B cell (primary cell): ENCODE results near the gene SOCS4. TPM values are rescaled to one million over a fixed set of nuclear protein-coding genes. Genes with fewer than 3 reads are reported as not detected.
"Not testable (repeated sequence)": the region's sequence is repeated elsewhere in the genome, so short reads cannot be mapped to it uniquely, and the experiment has no call there.

ENCODE experiments used
- ATAC-seq: fragments of 200-7000 bp; cut with Tn5 transposase; one replicate; pipeline ENCODE4 v1.10.0; 2021; ENCODE audit warnings: low read depth, mild to moderate bottlenecking, moderate number of reproducible peaks, moderate library complexity
- CTCF ChIA-PET: fragments of 350-600 bp; sonication (Branson Sonifier 250); formaldehyde crosslinking; loops from one replicate; lab custom pipeline; 2021; ENCODE audit warnings: antibody characterized with exemption, inconsistent platforms; lab: Charles Lee
- POLR2A ChIA-PET: fragments of 350-600 bp; sonication (Branson Sonifier 250); formaldehyde crosslinking; loops from one replicate; lab custom pipeline; 2021; ENCODE audit warnings: antibody characterized with exemption; lab: Charles Lee
- DNase-seq: peaks from one replicate; pipeline ENCODE4 v3.0.0; 2013
- H2AFZ ChIP-seq: 2 replicates; pipeline ENCODE4 v1.6.1; 2012; ENCODE audit warnings: mild to moderate bottlenecking, low read depth, low read length; ENCODE audit not compliant: insufficient read depth, poor library complexity, severe bottlenecking
- H3K27ac ChIP-seq, 2 donors: 1 replicate in 1 of 2; 2 replicates in 1 of 2; pipeline ENCODE4 v1.5.1; 2012 to 2013; ENCODE audit warnings: low read length in 2 of 2, mild to moderate bottlenecking in 2 of 2, moderate library complexity in 1 of 2
- H3K27me3 ChIP-seq, 4 experiments: fragments of 200-600 bp in 1 of 4; sonication (generic) in 1 of 4; replicated peaks in 1 of 4; 1 replicate in 2 of 4; 2 replicates in 2 of 4; pipeline versions ENCODE4 v1.6.1 to v1.7.0; 2013 to 2016; ENCODE audit warnings: low read length in 3 of 4, mild to moderate bottlenecking in 2 of 4, mixed read lengths in 1 of 4, moderate library complexity in 1 of 4; ENCODE audit not compliant: insufficient read depth in 4 of 4, control insufficient read depth in 3 of 4; ENCODE audit errors: control extremely low read depth in 1 of 4
- H3K36me3 ChIP-seq, 2 experiments: replicated peaks in 1 of 2; 1 replicate in 1 of 2; 2 replicates in 1 of 2; pipeline versions ENCODE4 v1.6.1 to v1.7.1; 2013; ENCODE audit warnings: low read length in 1 of 2; ENCODE audit not compliant: insufficient read depth in 2 of 2, control insufficient read depth in 1 of 2; ENCODE audit errors: control extremely low read depth in 1 of 2, extremely low read depth in 1 of 2
- H3K4me1 ChIP-seq, 2 donors: fragments of 200-600 bp in 1 of 2; sonication (generic) in 1 of 2; 1 replicate in 1 of 2; 2 replicates in 1 of 2; pipeline versions ENCODE4 v1.5.1 to v1.6.1; 2013 to 2017; ENCODE audit warnings: low read length in 2 of 2; ENCODE audit not compliant: control insufficient read depth in 2 of 2, insufficient read depth in 2 of 2
- H3K4me2 ChIP-seq: replicated peaks from 2 replicates; pipeline ENCODE3; 2012; ENCODE audit warnings: mild to moderate bottlenecking, low read depth, low read length; ENCODE audit not compliant: poor library complexity, severe bottlenecking
- H3K4me3 ChIP-seq, 5 experiments: fragments of 200-600 bp in 1 of 5; sonication (generic) in 1 of 5; 1 replicate in 3 of 5; 2 replicates in 2 of 5; pipeline versions ENCODE4 v1.5.1 to v1.7.0; 2011 to 2016; ENCODE audit warnings: low read length in 4 of 5, mild to moderate bottlenecking in 4 of 5, low read depth in 2 of 5, control low read depth in 1 of 5, moderate library complexity in 1 of 5; ENCODE audit not compliant: insufficient read depth in 1 of 5; ENCODE audit errors: control extremely low read depth in 1 of 5, extremely low read depth in 1 of 5
- H3K79me2 ChIP-seq: fragments of 200-600 bp; sonication (generic); one replicate; pipeline ENCODE4 v1.6.0; 2016; ENCODE audit warnings: low read length; ENCODE audit not compliant: control insufficient read depth, insufficient read depth
- H3K9ac ChIP-seq: fragments of 200-600 bp; sonication (generic); 2 replicates; pipeline ENCODE4 v1.6.1; 2017; ENCODE audit warnings: mild to moderate bottlenecking, low read length, moderate library complexity
- H3K9me3 ChIP-seq, 3 donors: one replicate each; pipeline versions ENCODE4 v1.6.1 to v1.7.1; 2013; ENCODE audit warnings: low read length in 2 of 3; ENCODE audit not compliant: control insufficient read depth in 2 of 3, insufficient read depth in 1 of 3; ENCODE audit errors: control extremely low read depth in 1 of 3
- H4K20me1 ChIP-seq: 2 replicates; pipeline ENCODE4 v1.6.0; 2012; ENCODE audit warnings: mild to moderate bottlenecking, low read length; ENCODE audit not compliant: insufficient read depth, control insufficient read depth, poor library complexity, severe bottlenecking
- H3K27ac Mint-ChIP-seq: one replicate; pipeline ENCODE4 v1.8.0; 2021; ENCODE audit warnings: mixed read lengths
- H3K27me3 Mint-ChIP-seq: one replicate; pipeline ENCODE4 v1.8.0; 2021; ENCODE audit warnings: mixed read lengths
- H3K4me1 Mint-ChIP-seq: one replicate; pipeline ENCODE4 v1.8.0; 2021; ENCODE audit warnings: mixed read lengths
- H3K4me3 Mint-ChIP-seq: one replicate; pipeline ENCODE4 v1.8.0; 2021; ENCODE audit warnings: mixed read lengths
- H3K9me3 Mint-ChIP-seq: one replicate; pipeline ENCODE4 v1.8.0; 2022; ENCODE audit warnings: mixed read lengths; ENCODE audit not compliant: insufficient read depth
- CTCF ChIP-seq: fragments of 200-600 bp; IDR thresholded peaks from one replicate; pipeline ENCODE4 v1.8.0; 2022; ENCODE audit warnings: antibody characterized with exemption, mild to moderate bottlenecking
- EZH2 ChIP-seq: IDR thresholded peaks from 2 replicates; pipeline ENCODE4 v1.6.1; 2012; ENCODE audit warnings: borderline replicate concordance, low read depth, mild to moderate bottlenecking, moderate library complexity, low read length; ENCODE audit not compliant: insufficient read depth, poor library complexity, severe bottlenecking
- WGBS: methylation state at CpG from one replicate; pipeline ENCODE4 v1.1.5; 2013; ENCODE audit warnings: missing lambda C conversion rate; ENCODE audit not compliant: insufficient coverage; 5-methylcytosine and 5-hydroxymethylcytosine counted together
- intact Hi-C: fragments of 100-400 bp; cut with micrococcal nuclease; formaldehyde crosslinking; loops from one replicate; pipeline ENCODE4 v1.10.0; 2022
- polyA plus RNA-seq: library from polyadenylated mRNA; depleted of rRNA; stranded (reverse); fragments of >200 nt; gene quantifications from 2 replicates; pipeline ENCODE4 v1.2.3, GENCODE V29; 2012
- total RNA-seq, 2 donors: library from RNA; stranded (reverse); fragments of 120-200 nt in 1 of 2; gene quantifications; 1 replicate in 1 of 2; 2 replicates in 1 of 2; pipeline versions ENCODE4 v1.2.3 to v1.2.4, GENCODE V29; 2013 to 2022

The SOCS4 gene
- total and polyA plus RNA-seq, 2 donors (not counting 1 experiment from before 2014, with no cell fraction given), result 4.7 to 26.3 TPM

GRCh38 chr14:55077170-55078151, 50.4 kb downstream of the SOCS4 start:
- Histone ChIP-seq H3K27ac (no peak overlapping the region), H3K4me3 (no peak overlapping the region), H3K4me1 (peaks cover 21 to 30% of the 10 kb centered on the region in 2 donors), H4K20me1 (no peaks in the 10 kb centered on the region), H2AFZ (no peak overlapping the region), H3K9me3 (no peaks in the 10 kb centered on the region), H3K4me2 (no peak overlapping the region), H3K36me3 (no peaks in the 10 kb centered on the region), H3K9ac (no peak overlapping the region), H3K27me3 (no peaks in the 10 kb centered on the region), H3K79me2 (no peaks in the 10 kb centered on the region)
- CTCF ChIA-PET, result interaction anchor here (0.6 to 1.6 kb wide), 9 partner anchors 11 to 134 kb away, joined by 3 to 13 read pairs (median 3); partner anchors contain the start of gene MAPK1IP1L
- H3K27me3 Mint-ChIP-seq, result no peaks in the 10 kb centered on the region
- TF ChIP-seq CTCF (no peak), EZH2 (no peak)
- DNase-seq (no peak), ATAC-seq (no peak)
- POLR2A ChIA-PET, result no interaction called here
- 96% methylated on average over 10 of the region's 17 CpGs for WGBS
- H3K4me1 Mint-ChIP-seq, result peaks cover 32% of the 10 kb centered on the region
- intact Hi-C loops, result loop anchor here (10.0 kb wide), 1 partner anchor 1037 kb away; the partner anchor contains the start of gene PELI2
- H3K9me3 Mint-ChIP-seq, result no peaks in the 10 kb centered on the region
- no peak overlapping the region for H3K27ac Mint-ChIP-seq
- no peak overlapping the region for H3K4me3 Mint-ChIP-seq

GRCh38 chr14:55079961-55080360, 52.9 kb downstream of the SOCS4 start:
- H3K9me3 Mint-ChIP-seq, H3K4me3 Mint-ChIP-seq, H3K4me2 ChIP-seq, H2AFZ ChIP-seq, H3K27me3 Mint-ChIP-seq, H3K9ac ChIP-seq, ATAC-seq, H3K9me3 ChIP-seq, H3K4me3 ChIP-seq, H4K20me1 ChIP-seq, H3K27ac ChIP-seq, H3K27ac Mint-ChIP-seq, POLR2A ChIA-PET, H3K36me3 ChIP-seq, H3K27me3 ChIP-seq, H3K79me2 ChIP-seq, DNase-seq: not testable (repeated sequence)
- intact Hi-C loops, result loop anchor here (10.0 kb wide), 1 partner anchor 1035 kb away; the partner anchor contains the start of gene PELI2
- WGBS, result no CpG with 5 or more reads among the region's 6 CpGs
- CTCF ChIA-PET, result interaction anchor here (1.2 kb wide), 1 partner anchor 10 kb away, joined by 4 read pairs; no protein-coding TSS in a partner anchor
- peaks cover 2 to 10% of the 10 kb centered on the region in 2 donors for H3K4me1 ChIP-seq
- H3K4me1 Mint-ChIP-seq, result peaks cover 14% of the 10 kb centered on the region
